DMS153 (cell line): ENCODE data around the gene CCR7.

Experiments
- DNase-seq: peaks from one replicate; lab custom pipeline; 2025; lab: John Stamatoyannopoulos, UW

The CCR7 gene

GRCh38 chr17:40564883-40565768 is at the start of gene CCR7:
TSS of gene CCR7 (minus strand) at chr17:40565472. CDS start at chr17:40565409, 63 bp downstream.
- no peak for DNase-seq

GRCh38 chr17:40614431-40615067 is 49.3 kb upstream of the CCR7 start:
- DNase-seq, result no peak

- no peak for DNase-seq
Observed at GRCh38 chr17:40613467-40614154, 48.3 kb upstream of the CCR7 start.

- DNase-seq, result no peak
Observed at GRCh38 chr17:40612599-40613244, 47.5 kb upstream of the CCR7 start.

GRCh38 chr17:40611840-40612474 is 46.7 kb upstream of the CCR7 start:
- DNase-seq, result no peak

- DNase-seq, result no peak
Observed at GRCh38 chr17:40610359-40610758, 45.1 kb upstream of the CCR7 start.

GRCh38 chr17:40608061-40608581 is 42.8 kb upstream of the CCR7 start:
- no peak for DNase-seq

GRCh38 chr17:40607641-40608040 is 42.4 kb upstream of the CCR7 start:
- DNase-seq, result no peak

- no peak for DNase-seq
Observed at GRCh38 chr17:40606548-40607353, 41.5 kb upstream of the CCR7 start.

GRCh38 chr17:40605306-40605705 is 40.0 kb upstream of the CCR7 start:
- DNase-seq, result no peak

GRCh38 chr17:40604327-40605080 is 39.2 kb upstream of the CCR7 start:
- DNase-seq, result no peak

GRCh38 chr17:40602445-40603443 is 37.5 kb upstream of the CCR7 start:
- DNase-seq, result no peak

- DNase-seq, result no peak
Observed at GRCh38 chr17:40600486-40601046, 35.3 kb upstream of the CCR7 start.

GRCh38 chr17:40599468-40599763 is 34.1 kb upstream of the CCR7 start:
- DNase-seq, result no peak

GRCh38 chr17:40598619-40599467 is 33.6 kb upstream of the CCR7 start:
- DNase-seq, result no peak

GRCh38 chr17:40598301-40598618 is 33.0 kb upstream of the CCR7 start:
- no peak for DNase-seq

- no peak for DNase-seq
Observed at GRCh38 chr17:40597556-40598300, 32.5 kb upstream of the CCR7 start.
